HG02852 (cell line): Measurements from ENCODE around the gene GOSR1.
"Not testable (repeated sequence)": the region's sequence is repeated elsewhere in the genome, so short reads cannot be mapped to it uniquely, and the experiment has no call there.

Experiments
- ATAC-seq: cut with Tn5 transposase; IDR thresholded peaks from one replicate; pipeline ENCODE4 v1.9.1; 2021; ENCODE audit warnings: mild to moderate bottlenecking, moderate library complexity; ENCODE audit not compliant: unreplicated experiment

GOSR1 gene

GRCh38 chr17:30503558-30503957 lies 26.4 kb downstream of the GOSR1 start:
- no peak for ATAC-seq

GRCh38 chr17:30505868-30506417 lies 28.7 kb downstream of the GOSR1 start:
- ATAC-seq, result no peak

DNA sequence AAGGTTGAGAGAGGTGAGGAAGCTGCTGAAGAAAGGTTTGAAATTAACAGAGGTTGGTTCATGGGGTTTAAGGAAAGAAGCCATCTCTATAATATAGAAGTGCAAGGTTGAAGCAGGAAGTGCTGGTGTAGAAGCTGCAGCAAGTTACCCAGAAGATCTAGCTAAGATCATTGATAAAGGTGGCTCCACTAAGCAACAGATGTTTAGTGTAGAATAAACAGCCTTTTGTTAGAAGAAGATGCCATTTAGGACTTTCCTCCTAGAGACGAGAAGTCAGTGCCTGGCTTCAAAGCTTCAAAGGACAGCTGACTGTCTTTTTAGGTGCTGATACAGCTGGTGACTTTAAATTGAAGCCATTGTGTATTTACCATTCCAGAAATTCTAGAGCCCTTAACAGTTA lies 29.3 kb downstream of the GOSR1 start:
- no peak for ATAC-seq

DNA sequence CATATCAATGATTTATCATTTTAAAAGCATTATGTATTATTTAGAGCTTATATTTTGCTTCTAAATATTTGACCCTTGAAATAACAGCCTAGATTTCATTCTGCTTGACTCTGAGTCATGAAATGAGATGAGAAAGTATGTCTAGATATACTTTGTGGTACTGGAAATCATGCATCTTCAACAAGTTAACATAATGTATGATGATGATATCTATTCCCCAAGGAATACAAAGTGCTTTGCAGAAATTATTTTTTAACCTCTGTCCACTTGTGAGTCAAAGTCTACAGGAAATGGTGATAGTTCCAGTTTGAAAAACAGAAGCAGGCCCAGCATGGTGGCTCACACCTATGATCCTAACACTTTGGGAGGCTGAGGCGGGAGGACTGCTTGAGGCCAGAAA lies 36.1 kb downstream of the GOSR1 start:
- no peak for ATAC-seq

GRCh38 chr17:30514895-30515596 lies 37.8 kb downstream of the GOSR1 start:
- ATAC-seq, result no peak

DNA sequence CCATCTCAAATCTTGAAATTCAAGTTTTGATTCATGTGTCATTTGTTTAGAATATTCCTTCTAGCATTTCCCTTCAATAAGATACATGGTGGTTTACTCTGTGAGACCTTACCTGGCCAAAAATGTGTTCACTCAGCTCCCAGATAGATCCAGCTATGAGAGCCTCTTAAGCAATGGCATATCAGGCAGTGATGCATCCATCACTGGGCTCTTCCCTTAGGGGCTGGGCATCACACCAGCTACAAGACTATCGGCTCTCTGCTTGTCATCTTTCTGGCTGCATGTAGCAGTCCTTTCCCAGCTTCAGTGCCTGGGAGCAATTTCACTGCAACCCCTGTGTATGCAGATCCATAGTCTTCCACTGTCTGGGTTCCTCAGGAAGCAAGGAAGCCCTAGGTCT lies 40.6 kb downstream of the GOSR1 start:
- no peak for ATAC-seq

- no peak for ATAC-seq
These were observed 42.0 kb downstream of the GOSR1 start for GRCh38 chr17:30519166-30519565.

DNA sequence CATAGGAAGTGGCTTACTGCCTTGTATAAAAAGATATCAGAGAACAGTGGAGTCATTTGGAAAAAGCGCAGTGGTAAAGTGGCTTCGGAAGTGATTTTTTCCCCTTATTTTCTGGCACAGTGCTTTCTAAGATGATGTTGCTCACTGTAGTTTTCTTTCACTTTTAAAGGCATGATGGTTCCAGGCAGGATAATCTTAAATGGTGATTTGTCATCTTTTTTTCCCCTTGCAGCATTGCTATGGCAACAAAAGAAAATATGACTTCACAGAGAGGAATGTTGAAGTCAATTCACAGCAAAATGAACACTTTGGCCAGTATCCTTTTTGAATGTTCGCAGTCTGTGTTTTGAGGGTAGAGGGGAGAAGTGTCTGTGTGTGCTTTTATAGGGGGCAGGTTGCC lies 42.5 kb downstream of the GOSR1 start:
- no peak for ATAC-seq

DNA sequence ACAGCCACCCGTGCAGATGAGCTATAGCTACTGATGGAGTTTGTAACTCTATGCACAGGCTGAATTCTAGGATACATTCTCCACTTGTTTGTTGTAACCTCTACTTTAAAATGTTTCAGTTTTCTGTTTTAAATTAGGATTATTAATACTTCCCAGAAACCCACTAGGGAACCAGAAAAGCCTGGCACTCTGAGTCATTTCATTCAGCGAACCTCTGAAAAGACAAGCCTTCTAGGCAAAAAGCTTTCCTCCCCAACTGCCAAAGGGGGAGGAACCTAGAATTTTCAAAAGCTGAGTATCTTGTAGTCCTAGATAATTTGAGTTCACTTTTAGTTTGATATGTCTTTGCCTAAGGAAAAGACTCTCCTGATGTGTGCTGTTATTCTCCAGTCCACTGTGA lies 43.2 kb downstream of the GOSR1 start:
- no peak for ATAC-seq

DNA sequence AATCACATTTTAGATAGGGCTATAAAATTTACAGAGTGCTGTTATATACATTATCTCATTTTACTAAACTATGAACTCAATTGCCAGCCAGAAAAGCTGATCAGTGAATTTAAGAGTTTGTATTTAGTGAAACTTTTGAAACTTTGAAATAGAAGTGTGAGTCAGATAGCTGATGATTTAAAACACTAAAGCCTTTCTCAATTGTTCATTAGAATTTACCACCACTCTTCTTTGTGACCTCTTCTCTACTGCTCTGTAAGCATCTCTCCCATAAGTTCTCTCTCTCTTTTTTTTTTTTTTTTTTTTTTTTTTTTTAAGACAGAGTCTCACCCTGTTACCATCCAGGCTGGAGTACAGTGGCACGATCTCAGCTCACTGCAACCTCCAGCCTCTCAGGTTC lies 43.7 kb downstream of the GOSR1 start:
- no peak for ATAC-seq

- no peak for ATAC-seq
These were observed 44.6 kb downstream of the GOSR1 start for GRCh38 chr17:30521766-30522165.

GRCh38 chr17:30523236-30523635 lies 46.0 kb downstream of the GOSR1 start:
- ATAC-seq, result not testable (repeated sequence)

DNA sequence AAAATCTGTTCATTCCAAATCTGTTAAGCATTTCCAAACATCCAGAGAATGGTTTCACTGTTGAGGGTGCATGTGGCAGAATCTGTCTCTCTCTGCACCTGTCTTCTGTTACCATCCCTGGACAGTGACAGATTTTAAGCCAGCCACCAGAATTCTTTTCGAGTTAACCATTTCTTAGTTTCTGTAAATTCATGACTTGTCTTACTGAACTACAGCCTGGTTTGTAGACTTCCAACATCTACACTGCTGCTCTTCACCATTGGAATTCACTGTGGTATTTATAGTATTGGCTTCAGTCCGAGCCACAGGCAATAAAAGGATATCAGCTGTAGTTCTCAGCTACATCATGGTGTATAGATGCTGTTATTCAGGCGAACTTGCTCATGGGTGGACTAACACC lies 47.6 kb downstream of the GOSR1 start:
- no peak for ATAC-seq

GRCh38 chr17:30526401-30526800 lies 49.2 kb downstream of the GOSR1 start:
- no peak for ATAC-seq

DNA sequence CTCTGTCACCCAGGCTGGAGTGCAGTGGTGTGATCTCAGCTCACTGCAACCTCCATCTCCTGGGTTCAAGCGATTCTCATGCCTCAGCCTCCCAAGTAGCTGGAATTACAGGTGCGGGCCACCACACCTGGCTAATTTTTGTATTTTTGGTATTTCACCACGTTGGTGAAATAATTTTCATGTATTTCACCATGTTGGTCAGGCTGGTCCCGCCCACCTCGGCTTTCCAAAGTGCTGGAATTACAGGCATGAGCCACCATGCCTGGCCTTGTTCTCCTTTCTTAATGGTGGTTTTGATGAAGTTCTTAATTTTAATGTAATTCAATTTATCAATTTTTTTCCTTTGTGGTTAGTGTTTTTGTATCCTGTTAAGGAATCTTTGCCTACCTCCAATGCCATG lies 51.5 kb downstream of the GOSR1 start:
- ATAC-seq, result not testable (repeated sequence)

GRCh38 chr17:30530346-30531025 lies 53.3 kb downstream of the GOSR1 start:
- ATAC-seq, result no peak

- no peak for ATAC-seq
These were observed 55.7 kb downstream of the GOSR1 start for GRCh38 chr17:30532871-30533270.

- ATAC-seq, result no peak
These were observed 57.1 kb downstream of the GOSR1 start for GRCh38 chr17:30534298-30534697.

- ATAC-seq, result no peak
These were observed 58.0 kb downstream of the GOSR1 start for GRCh38 chr17:30534938-30535921.

DNA sequence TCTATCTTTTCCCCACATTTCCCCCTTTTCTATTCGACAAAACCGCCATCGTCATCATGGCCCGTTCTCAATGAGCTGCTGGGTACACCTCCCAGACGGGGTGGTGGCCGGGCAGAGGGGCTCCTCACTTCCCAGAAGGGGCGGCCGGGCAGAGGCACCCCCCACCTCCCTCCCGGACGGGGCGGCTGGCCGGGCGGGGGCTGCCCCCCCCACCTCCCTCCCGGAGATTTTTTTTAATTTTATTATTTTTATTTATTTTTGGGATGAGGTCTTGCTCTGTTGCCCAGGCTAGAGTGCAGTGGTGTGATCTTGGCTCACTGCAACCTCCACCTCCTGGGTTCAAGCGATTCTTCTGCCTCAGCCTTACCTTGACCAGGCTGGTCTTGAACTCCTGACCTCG lies 59.6 kb downstream of the GOSR1 start:
- ATAC-seq, result not testable (repeated sequence)

GRCh38 chr17:30537667-30538066 lies 60.5 kb downstream of the GOSR1 start:
- not testable (repeated sequence) for ATAC-seq
